ENCODE measurements around the gene MET. TPM values are rescaled to one million over a fixed set of nuclear protein-coding genes. Genes with fewer than 3 reads are reported as not detected.

Gene MET
- total RNA-seq, 2 experiments from 2014 or later = 0.16 to 0.27 TPM

DNA sequence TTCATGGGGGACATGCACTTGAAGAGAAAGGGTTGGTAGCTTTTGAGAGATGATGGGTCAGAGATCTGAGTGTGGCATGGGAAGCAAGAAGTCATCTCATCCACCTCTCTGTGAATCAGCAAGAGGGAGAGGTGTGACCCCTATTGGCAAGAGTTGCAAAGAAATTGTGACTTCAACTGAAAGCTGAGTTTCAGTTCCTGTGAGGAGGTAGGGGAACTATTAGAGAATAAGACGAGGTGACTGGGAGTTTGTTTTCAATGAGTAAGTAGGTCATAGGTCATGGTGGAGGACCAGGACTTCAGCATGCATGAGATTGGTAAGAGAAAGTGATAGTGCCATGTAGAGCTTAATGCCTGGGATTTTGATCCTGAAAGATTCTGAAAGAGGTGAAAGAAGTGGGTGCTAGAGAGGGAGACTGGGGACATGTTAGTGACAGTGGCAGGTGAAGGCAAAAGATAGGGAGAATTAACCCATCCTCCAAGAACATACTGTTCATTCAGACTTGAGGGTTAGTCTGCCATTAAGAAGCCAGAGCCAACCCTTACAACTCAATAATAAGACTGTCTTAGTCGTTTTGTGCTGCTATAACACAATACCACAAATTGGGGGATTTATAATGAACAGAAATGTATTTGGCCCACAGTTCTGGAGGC lies 114.9 kb downstream of the MET start:
- Mint-ChIP-seq H3K9me3 (no peaks in the 10 kb centered on the region), H3K36me3 (ENCODE audit: low read depth) (no peaks in the 10 kb centered on the region), H3K4me1 (ENCODE audit: low read depth) (no peaks in the 10 kb centered on the region), H3K27ac (no peak overlapping the region), H3K27me3 (peaks cover 2% of the 10 kb centered on the region), H3K4me3 (no peak overlapping the region)
- POLR2A ChIA-PET = interaction anchor here (0.5 to 1.1 kb wide), 3 partner anchors 24 to 617 kb away, joined by 3 read pairs; no protein-coding TSS in a partner anchor
- intact Hi-C loops (cut with micrococcal nuclease) = loop anchor here (5.0 to 10.0 kb wide), 2 partner anchors 112 to 195 kb away; partner anchors contain the start of gene MET
- TF ChIP-seq, protein P1, sequence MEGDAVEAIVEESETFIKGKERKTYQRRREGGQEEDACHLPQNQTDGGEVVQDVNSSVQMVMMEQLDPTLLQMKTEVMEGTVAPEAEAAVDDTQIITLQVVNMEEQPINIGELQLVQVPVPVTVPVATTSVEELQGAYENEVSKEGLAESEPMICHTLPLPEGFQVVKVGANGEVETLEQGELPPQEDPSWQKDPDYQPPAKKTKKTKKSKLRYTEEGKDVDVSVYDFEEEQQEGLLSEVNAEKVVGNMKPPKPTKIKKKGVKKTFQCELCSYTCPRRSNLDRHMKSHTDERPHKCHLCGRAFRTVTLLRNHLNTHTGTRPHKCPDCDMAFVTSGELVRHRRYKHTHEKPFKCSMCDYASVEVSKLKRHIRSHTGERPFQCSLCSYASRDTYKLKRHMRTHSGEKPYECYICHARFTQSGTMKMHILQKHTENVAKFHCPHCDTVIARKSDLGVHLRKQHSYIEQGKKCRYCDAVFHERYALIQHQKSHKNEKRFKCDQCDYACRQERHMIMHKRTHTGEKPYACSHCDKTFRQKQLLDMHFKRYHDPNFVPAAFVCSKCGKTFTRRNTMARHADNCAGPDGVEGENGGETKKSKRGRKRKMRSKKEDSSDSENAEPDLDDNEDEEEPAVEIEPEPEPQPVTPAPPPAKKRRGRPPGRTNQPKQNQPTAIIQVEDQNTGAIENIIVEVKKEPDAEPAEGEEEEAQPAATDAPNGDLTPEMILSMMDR (IDR thresholded peaks at IDR 0.05) = no peak
- CTCF ChIA-PET = interaction anchor here (0.7 to 3.1 kb wide), 10 partner anchors 9 to 261 kb away, joined by 3 to 29 read pairs (median 4); no protein-coding TSS in a partner anchor
- ATAC-seq (peak; percentile 96), DNase-seq (peak; percentile 48)

DNA sequence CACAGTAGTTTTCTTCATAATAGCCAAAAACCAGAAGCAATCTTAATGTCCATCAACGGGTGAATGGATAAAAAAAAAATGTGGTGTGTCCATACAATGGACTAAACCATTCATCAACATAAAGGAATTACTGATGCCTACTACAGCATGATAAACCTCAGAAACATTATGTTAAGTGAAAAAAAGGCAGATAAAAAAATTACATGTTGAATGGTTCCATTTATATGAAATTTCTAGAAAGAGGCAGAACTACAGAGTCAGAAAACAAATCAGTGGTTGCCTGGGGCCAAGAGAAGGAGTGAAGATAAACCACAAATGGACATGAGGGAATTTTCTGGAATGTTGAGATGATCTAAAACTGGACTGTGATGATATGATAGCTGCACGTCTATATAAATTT lies 115.9 kb downstream of the MET start:
- no peaks in the 10 kb centered on the region for H3K27me3 Mint-ChIP-seq
- H3K4me3 Mint-ChIP-seq = no peak overlapping the region
- TF ChIP-seq, protein P1 (IDR thresholded peaks at IDR 0.05) = no peak
- ATAC-seq (no peak), DNase-seq (no peak)
- POLR2A ChIA-PET = no interaction called here
- H3K36me3 Mint-ChIP-seq (ENCODE audit: low read depth) = no peaks in the 10 kb centered on the region
- no peak overlapping the region for H3K27ac Mint-ChIP-seq
- no peaks in the 10 kb centered on the region for H3K4me1 Mint-ChIP-seq (ENCODE audit: low read depth)
- H3K9me3 Mint-ChIP-seq = no peaks in the 10 kb centered on the region
- intact Hi-C loops (cut with micrococcal nuclease) = loop anchor here (5.0 to 10.0 kb wide), 2 partner anchors 113 to 196 kb away; partner anchors contain the start of gene MET
- CTCF ChIA-PET = interaction anchor here (0.9 kb wide), 1 partner anchor 607 kb away, joined by 3 read pairs; no protein-coding TSS in a partner anchor

- no peak overlapping the region for H3K4me3 Mint-ChIP-seq
- H3K27me3 Mint-ChIP-seq = peaks cover 1% of the 10 kb centered on the region
- POLR2A ChIA-PET = no interaction called here
- CTCF ChIA-PET = interaction anchor here (0.9 kb wide), 1 partner anchor 608 kb away, joined by 3 read pairs; no protein-coding TSS in a partner anchor
- no peaks in the 10 kb centered on the region for H3K9me3 Mint-ChIP-seq
- H3K4me1 Mint-ChIP-seq (ENCODE audit: low read depth) = no peaks in the 10 kb centered on the region
- no peak for ATAC-seq
- no peaks in the 10 kb centered on the region for H3K36me3 Mint-ChIP-seq (ENCODE audit: low read depth)
- TF ChIP-seq, protein P1 (IDR thresholded peaks at IDR 0.05) = no peak
- H3K27ac Mint-ChIP-seq = no peak overlapping the region
- intact Hi-C loops (cut with micrococcal nuclease) = loop anchor here (5.0 to 10.0 kb wide), 2 partner anchors 114 to 196 kb away; partner anchors contain the start of gene MET
- no peak for DNase-seq
These were observed 116.7 kb downstream of the MET start for GRCh38 chr7:116788572-116789197.

DNA sequence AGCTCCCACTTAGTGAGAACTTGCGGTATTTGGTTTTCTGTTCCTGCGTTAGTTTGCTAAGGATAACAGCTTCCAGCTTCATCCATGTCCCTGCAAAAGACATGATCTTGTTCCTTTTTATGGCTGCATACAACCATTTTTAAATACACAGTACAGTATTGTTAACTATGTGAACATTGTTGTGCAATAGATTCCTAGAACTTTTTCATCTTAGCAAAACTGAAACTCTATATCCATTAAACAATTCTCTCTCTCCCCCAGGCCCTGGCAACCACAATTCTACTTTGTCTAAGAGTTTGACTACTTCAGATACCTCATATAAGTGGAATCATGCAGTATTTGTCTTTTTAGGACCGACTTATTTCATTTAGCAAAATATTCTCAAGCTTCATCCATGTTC lies 118.0 kb downstream of the MET start:
- Mint-ChIP-seq H3K4me1 (ENCODE audit: low read depth) (no peaks in the 10 kb centered on the region), H3K36me3 (ENCODE audit: low read depth) (no peaks in the 10 kb centered on the region), H3K27ac (no peak overlapping the region), H3K9me3 (no peaks in the 10 kb centered on the region), H3K27me3 (peaks cover 4% of the 10 kb centered on the region), H3K4me3 (no peak overlapping the region)
- POLR2A ChIA-PET = no interaction called here
- no peak for ATAC-seq
- TF ChIP-seq, protein P1 (IDR thresholded peaks at IDR 0.05) = no peak
- CTCF ChIA-PET = no interaction called here
- intact Hi-C loops (cut with micrococcal nuclease) = no loop called here
- DNase-seq = no peak

DNA sequence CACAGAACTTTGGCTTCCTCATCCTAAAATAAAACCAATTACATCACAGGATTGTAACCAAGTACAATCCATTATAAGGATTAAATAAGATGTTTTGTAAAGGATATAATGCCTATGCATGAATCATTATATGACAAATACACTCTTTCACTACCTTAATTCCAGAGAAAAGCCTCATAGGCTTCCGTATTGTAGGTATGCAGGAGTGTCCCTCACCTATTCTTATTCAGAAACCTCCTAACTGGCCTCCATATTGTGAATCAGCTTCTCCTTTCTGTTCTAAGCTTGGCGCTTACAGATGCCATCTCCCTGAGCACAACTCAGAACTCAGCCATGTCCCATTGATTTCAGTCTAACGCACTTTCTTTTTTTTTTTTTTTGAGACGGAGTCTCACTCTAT lies 120.8 kb downstream of the MET start:
- ChIA-PET CTCF (no interaction called here), POLR2A (no interaction called here)
- no peaks in the 10 kb centered on the region for H3K4me1 Mint-ChIP-seq (ENCODE audit: low read depth)
- peaks cover 4% of the 10 kb centered on the region for H3K27me3 Mint-ChIP-seq
- H3K9me3 Mint-ChIP-seq = no peaks in the 10 kb centered on the region
- ATAC-seq (no peak), DNase-seq (no peak)
- H3K27ac Mint-ChIP-seq = no peak overlapping the region
- H3K36me3 Mint-ChIP-seq (ENCODE audit: low read depth) = no peaks in the 10 kb centered on the region
- H3K4me3 Mint-ChIP-seq = no peak overlapping the region
- TF ChIP-seq, protein P1 (IDR thresholded peaks at IDR 0.05) = no peak
- intact Hi-C loops (cut with micrococcal nuclease) = no loop called here
